ENCODE data around the gene PCBP3. TPM values are rescaled to one million over a fixed set of nuclear protein-coding genes. Genes with fewer than 3 reads are reported as not detected.
"Not testable (repeated sequence)": the region's sequence is repeated elsewhere in the genome, so short reads cannot be mapped to it uniquely, and the experiment has no call there.

PCBP3 gene
- total RNA-seq, 1 donor, result 1.1 TPM

- Histone ChIP-seq H3K4me3 (ENCODE audit: insufficient read depth, low read length) (no peak overlapping the region), H3K36me3 (ENCODE audit: insufficient read depth, low read length) (no peaks in the 10 kb centered on the region), H3K9me3 (ENCODE audit: low read depth, low read length) (no peaks in the 10 kb centered on the region), H3K4me2 (ENCODE audit: insufficient read depth, low read length) (no peak overlapping the region), H3K27me3 (ENCODE audit: insufficient read depth, low read length) (peaks cover 29% of the 10 kb centered on the region), H2AFZ (ENCODE audit: low read length) (no peak overlapping the region), H4K20me1 (ENCODE audit: insufficient read depth, low read length) (peaks cover 3% of the 10 kb centered on the region), H3K79me2 (ENCODE audit: insufficient read depth, low read length) (no peaks in the 10 kb centered on the region), H3K27ac (ENCODE audit: low read depth, low read length) (no peak overlapping the region), H3K4me1 (ENCODE audit: insufficient read depth, low read length) (peaks cover 4% of the 10 kb centered on the region)
- peak; percentile 77 for DNase-seq (ENCODE audit: insufficient read length, low spot score, missing footprints)
- TF ChIP-seq, protein P1, sequence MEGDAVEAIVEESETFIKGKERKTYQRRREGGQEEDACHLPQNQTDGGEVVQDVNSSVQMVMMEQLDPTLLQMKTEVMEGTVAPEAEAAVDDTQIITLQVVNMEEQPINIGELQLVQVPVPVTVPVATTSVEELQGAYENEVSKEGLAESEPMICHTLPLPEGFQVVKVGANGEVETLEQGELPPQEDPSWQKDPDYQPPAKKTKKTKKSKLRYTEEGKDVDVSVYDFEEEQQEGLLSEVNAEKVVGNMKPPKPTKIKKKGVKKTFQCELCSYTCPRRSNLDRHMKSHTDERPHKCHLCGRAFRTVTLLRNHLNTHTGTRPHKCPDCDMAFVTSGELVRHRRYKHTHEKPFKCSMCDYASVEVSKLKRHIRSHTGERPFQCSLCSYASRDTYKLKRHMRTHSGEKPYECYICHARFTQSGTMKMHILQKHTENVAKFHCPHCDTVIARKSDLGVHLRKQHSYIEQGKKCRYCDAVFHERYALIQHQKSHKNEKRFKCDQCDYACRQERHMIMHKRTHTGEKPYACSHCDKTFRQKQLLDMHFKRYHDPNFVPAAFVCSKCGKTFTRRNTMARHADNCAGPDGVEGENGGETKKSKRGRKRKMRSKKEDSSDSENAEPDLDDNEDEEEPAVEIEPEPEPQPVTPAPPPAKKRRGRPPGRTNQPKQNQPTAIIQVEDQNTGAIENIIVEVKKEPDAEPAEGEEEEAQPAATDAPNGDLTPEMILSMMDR (IDR thresholded peaks at IDR 0.05; ENCODE audit: extremely low read depth, low read depth, low read length), result no peak
These were observed 1.3 kb upstream of the PCBP3 start for GRCh38 chr21:45642122-45642813.

DNA sequence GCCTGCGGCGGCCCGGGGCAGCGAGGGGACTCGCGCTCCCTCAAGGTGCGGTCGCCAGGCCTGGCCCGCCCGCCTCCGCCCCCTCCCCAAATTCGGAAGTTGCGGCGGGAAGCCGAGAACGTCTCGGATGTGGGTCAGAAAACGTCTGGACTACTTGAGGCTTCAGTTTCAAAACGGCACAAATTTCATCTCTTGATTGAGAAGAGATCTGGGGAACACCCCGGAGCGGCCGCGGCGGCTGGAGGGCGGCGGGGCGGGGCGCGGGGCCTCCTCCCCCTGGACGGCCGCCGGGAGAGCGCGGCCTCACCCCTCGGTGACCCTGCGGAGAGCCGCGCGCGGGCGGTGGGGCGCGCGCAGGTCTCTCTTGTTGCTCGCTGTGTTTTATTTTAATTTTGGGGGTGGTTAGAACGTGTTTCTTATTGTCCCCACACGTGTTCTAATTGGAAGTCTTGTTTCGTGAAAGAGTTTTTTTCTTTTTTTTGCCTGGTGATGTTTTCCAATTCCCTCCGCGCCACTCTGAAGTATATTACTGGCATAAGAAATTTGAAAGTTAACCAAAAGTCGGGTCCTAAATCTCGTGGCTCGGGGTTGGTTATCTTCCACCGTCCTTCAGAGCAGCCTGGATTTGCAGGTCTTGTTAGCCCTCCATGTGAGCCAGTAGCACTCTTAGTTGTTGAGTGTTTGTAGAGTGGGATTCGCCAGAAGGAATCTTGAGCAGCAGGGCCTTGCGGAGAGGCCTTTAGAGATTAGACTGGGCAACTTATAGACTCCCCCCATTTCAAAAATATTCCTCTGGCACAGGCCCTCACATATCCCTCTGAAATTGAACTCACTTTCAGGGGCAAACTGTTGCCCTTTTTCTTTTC, 749 bp downstream of the PCBP3 start:
- H3K79me2 ChIP-seq (ENCODE audit: insufficient read depth, low read length), result no peaks in the 10 kb centered on the region
- H3K4me2 ChIP-seq (ENCODE audit: insufficient read depth, low read length), result no peak overlapping the region
- H3K9me3 ChIP-seq (ENCODE audit: low read depth, low read length), result no peaks in the 10 kb centered on the region
- no peak overlapping the region for H3K27ac ChIP-seq (ENCODE audit: low read depth, low read length)
- no peaks in the 10 kb centered on the region for H3K36me3 ChIP-seq (ENCODE audit: insufficient read depth, low read length)
- peaks cover 23% of the 10 kb centered on the region for H3K27me3 ChIP-seq (ENCODE audit: insufficient read depth, low read length)
- DNase-seq (ENCODE audit: insufficient read length, low spot score, missing footprints), result no peak
- peak overlapping the region; percentile 58 for H3K4me3 ChIP-seq (ENCODE audit: insufficient read depth, low read length)
- no peak overlapping the region for H2AFZ ChIP-seq (ENCODE audit: low read length)
- TF ChIP-seq, protein P1 (IDR thresholded peaks at IDR 0.05; ENCODE audit: extremely low read depth, low read depth, low read length), result no peak
- H3K4me1 ChIP-seq (ENCODE audit: insufficient read depth, low read length), result peaks cover 4% of the 10 kb centered on the region
- peaks cover 3% of the 10 kb centered on the region for H4K20me1 ChIP-seq (ENCODE audit: insufficient read depth, low read length)

GRCh38 chr21:45651921-45652320, 8.4 kb downstream of the PCBP3 start:
- H3K79me2 ChIP-seq (ENCODE audit: insufficient read depth, low read length), result no peaks in the 10 kb centered on the region
- H4K20me1 ChIP-seq (ENCODE audit: insufficient read depth, low read length), result no peaks in the 10 kb centered on the region
- TF ChIP-seq, protein P1 (IDR thresholded peaks at IDR 0.05; ENCODE audit: extremely low read depth, low read depth, low read length), result no peak
- H3K4me1 ChIP-seq (ENCODE audit: insufficient read depth, low read length), result no peaks in the 10 kb centered on the region
- H3K27me3 ChIP-seq (ENCODE audit: insufficient read depth, low read length), result no peaks in the 10 kb centered on the region
- no peak overlapping the region for H3K27ac ChIP-seq (ENCODE audit: low read depth, low read length)
- no peaks in the 10 kb centered on the region for H3K36me3 ChIP-seq (ENCODE audit: insufficient read depth, low read length)
- no peaks in the 10 kb centered on the region for H3K9me3 ChIP-seq (ENCODE audit: low read depth, low read length)
- no peak overlapping the region for H3K4me2 ChIP-seq (ENCODE audit: insufficient read depth, low read length)
- no peak overlapping the region for H2AFZ ChIP-seq (ENCODE audit: low read length)
- no peak overlapping the region for H3K4me3 ChIP-seq (ENCODE audit: insufficient read depth, low read length)
- no peak for DNase-seq (ENCODE audit: insufficient read length, low spot score, missing footprints)

- Histone ChIP-seq H4K20me1 (ENCODE audit: insufficient read depth, low read length) (no peaks in the 10 kb centered on the region), H3K4me2 (ENCODE audit: insufficient read depth, low read length) (no peak overlapping the region), H3K27me3 (ENCODE audit: insufficient read depth, low read length) (peaks cover 2% of the 10 kb centered on the region), H3K4me3 (ENCODE audit: insufficient read depth, low read length) (no peak overlapping the region), H3K9me3 (ENCODE audit: low read depth, low read length) (no peaks in the 10 kb centered on the region), H2AFZ (ENCODE audit: low read length) (no peak overlapping the region), H3K27ac (ENCODE audit: low read depth, low read length) (no peak overlapping the region), H3K79me2 (ENCODE audit: insufficient read depth, low read length) (no peaks in the 10 kb centered on the region), H3K4me1 (ENCODE audit: insufficient read depth, low read length) (no peaks in the 10 kb centered on the region), H3K36me3 (ENCODE audit: insufficient read depth, low read length) (no peaks in the 10 kb centered on the region)
- TF ChIP-seq, protein P1 (IDR thresholded peaks at IDR 0.05; ENCODE audit: extremely low read depth, low read depth, low read length), result no peak
- DNase-seq (ENCODE audit: insufficient read length, low spot score, missing footprints), result no peak
These were observed 11.6 kb downstream of the PCBP3 start for GRCh38 chr21:45655124-45655523.

GRCh38 chr21:45656114-45656513, 12.6 kb downstream of the PCBP3 start:
- not testable (repeated sequence) for H4K20me1 ChIP-seq (ENCODE audit: insufficient read depth, low read length); H3K4me3 ChIP-seq (ENCODE audit: insufficient read depth, low read length); H2AFZ ChIP-seq (ENCODE audit: low read length); H3K27me3 ChIP-seq (ENCODE audit: insufficient read depth, low read length); H3K9me3 ChIP-seq (ENCODE audit: low read depth, low read length); DNase-seq (ENCODE audit: insufficient read length, low spot score, missing footprints); H3K36me3 ChIP-seq (ENCODE audit: insufficient read depth, low read length); H3K4me1 ChIP-seq (ENCODE audit: insufficient read depth, low read length); H3K4me2 ChIP-seq (ENCODE audit: insufficient read depth, low read length); H3K27ac ChIP-seq (ENCODE audit: low read depth, low read length); H3K79me2 ChIP-seq (ENCODE audit: insufficient read depth, low read length)
